Prostate gland (tissue), 2 donors: Measurements from ENCODE around the gene CDC45. TPM values are rescaled to one million over a fixed set of nuclear protein-coding genes. Genes with fewer than 3 reads are reported as not detected.
"Not testable (repeated sequence)": the region's sequence is repeated elsewhere in the genome, so short reads cannot be mapped to it uniquely, and the experiment has no call there.

Experiments used
- DNase-seq: peaks from one replicate; pipeline ENCODE4 v3.0.0-alpha.2; 2019; ENCODE audit warnings: low spot score
- H3K27ac ChIP-seq, 2 donors: fragments of 200-600 bp; sonication (generic); 2 replicates each; pipeline ENCODE4 v1.5.1; 2017 to 2019
- H3K27me3 ChIP-seq: fragments of 200-600 bp; sonication (generic); replicated peaks from 2 replicates; pipeline ENCODE4 v1.5.1; 2019; ENCODE audit not compliant: insufficient read depth
- H3K36me3 ChIP-seq, 2 donors: fragments of 200-600 bp; sonication (generic); 1 replicate in 1 of 2; 2 replicates in 1 of 2; pipeline versions ENCODE4 v1.5.1 to v1.8.1; 2017 to 2019
- H3K4me1 ChIP-seq: fragments of 200-600 bp; sonication (generic); replicated peaks from 2 replicates; pipeline ENCODE4 v1.5.1; 2019
- H3K4me3 ChIP-seq, 2 donors: fragments of 200-600 bp; sonication (generic); 2 replicates each; pipeline ENCODE4 v1.5.1; 2017 to 2019
- H3K9me3 ChIP-seq: fragments of 200-600 bp; sonication (generic); 2 replicates; pipeline ENCODE4 v1.5.1; 2017
- CTCF ChIP-seq, 4 experiments: fragments of 200-600 bp in 2 of 4; fragments of 450-650 bp in 2 of 4; sonication (generic) in 2 of 4; IDR thresholded peaks; 1 replicate in 3 of 4; 2 replicates in 1 of 4; pipeline ENCODE4 v1.5.1; 2016 to 2019; ENCODE audit warnings: antibody characterized with exemption in 4 of 4, mild to moderate bottlenecking in 2 of 4, moderate library complexity in 2 of 4
- POLR2A ChIP-seq: fragments of 450-650 bp; IDR thresholded peaks from one replicate; pipeline ENCODE4 v1.6.1; 2016; ENCODE audit warnings: antibody characterized with exemption, mild to moderate bottlenecking
- POLR2AphosphoS5 ChIP-seq: sonication (generic); formaldehyde crosslinking; IDR thresholded peaks from one replicate; pipeline ENCODE4 v1.6.1; 2017; ENCODE audit warnings: antibody characterized with exemption
- WGBS: methylation state at CpG from one replicate; pipeline ENCODE4 v1.1.5; 2018; 5-methylcytosine and 5-hydroxymethylcytosine counted together
- intact Hi-C: fragments of 100-400 bp; cut with DNase I; formaldehyde crosslinking; loops from one replicate; pipeline ENCODE4 v1.14.2; 2022
- total RNA-seq, 2 donors: library from RNA; depleted of rRNA; stranded (reverse); fragments of >200 nt; gene quantifications; one replicate each; pipeline ENCODE4 v1.1.0, GENCODE V29; 2016

The CDC45 gene
- total RNA-seq, 2 donors from 2014 or later, result 2.0 to 11.5 TPM

GRCh38 chr22:19540394-19540793 is 60.7 kb downstream of the CDC45 start:
- no peaks in the 10 kb centered on the region for H3K27me3 ChIP-seq
- no peak for TF ChIP-seq POLR2AphosphoS5
- TF ChIP-seq POLR2A, result no peak
- no peak for TF ChIP-seq CTCF (IDR thresholded peaks at IDR 0.05)
- H3K36me3 ChIP-seq, result no peaks in the 10 kb centered on the region
- no peaks in the 10 kb centered on the region for H3K4me1 ChIP-seq
- DNase-seq, result no peak
- no peak overlapping the region for H3K4me3 ChIP-seq
- no peak overlapping the region for H3K27ac ChIP-seq
- intact Hi-C loops, result no loop called here
- no peaks in the 10 kb centered on the region for H3K9me3 ChIP-seq

- Histone ChIP-seq H3K9me3 (no peaks in the 10 kb centered on the region), H3K4me3 (no peak overlapping the region), H3K4me1 (no peaks in the 10 kb centered on the region), H3K36me3 (no peaks in the 10 kb centered on the region), H3K27me3 (no peaks in the 10 kb centered on the region), H3K27ac (peak overlapping the region in 1 of 2 donors; percentile 31)
- 56% methylated on average over 15 of the region's 16 CpGs for WGBS
- intact Hi-C loops, result no loop called here
- peak; percentile 31 for DNase-seq
- TF ChIP-seq POLR2AphosphoS5, result peak; percentile 17
- TF ChIP-seq POLR2A, result no peak
Measured at GRCh38 chr22:19543970-19544708, 64.4 kb downstream of the CDC45 start.

DNA sequence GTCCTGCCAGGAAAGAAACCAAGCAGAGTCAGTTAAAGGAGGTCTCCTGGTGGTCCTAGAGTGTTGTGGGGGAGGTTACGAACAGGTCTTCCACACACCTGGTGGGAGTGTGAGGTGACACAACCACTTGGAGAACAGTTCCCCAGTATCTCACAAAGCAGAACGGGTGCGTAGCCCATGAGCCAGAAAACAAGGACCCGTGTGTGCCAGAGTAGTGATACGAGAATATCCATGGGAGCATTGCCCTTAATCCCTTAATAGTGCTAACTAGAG is 66.2 kb downstream of the CDC45 start:
- no peaks in the 10 kb centered on the region for H3K4me1 ChIP-seq
- TF ChIP-seq POLR2A, result no peak
- no peak for TF ChIP-seq POLR2AphosphoS5
- no peak for TF ChIP-seq CTCF (IDR thresholded peaks at IDR 0.05)
- no peaks in the 10 kb centered on the region for H3K27me3 ChIP-seq
- H3K4me3 ChIP-seq, result no peak overlapping the region
- 88% methylated on average over 5 of the region's 5 CpGs for WGBS
- DNase-seq, result no peak
- H3K36me3 ChIP-seq, result no peaks in the 10 kb centered on the region
- no peaks in the 10 kb centered on the region for H3K9me3 ChIP-seq
- intact Hi-C loops, result no loop called here
- H3K27ac ChIP-seq, result no peak overlapping the region

GRCh38 chr22:19546680-19547079 is 67.0 kb downstream of the CDC45 start:
- no peak overlapping the region for H3K27ac ChIP-seq
- H3K4me1 ChIP-seq, result no peaks in the 10 kb centered on the region
- intact Hi-C loops, result no loop called here
- no peaks in the 10 kb centered on the region for H3K27me3 ChIP-seq
- WGBS, result 80% methylated on average over 6 of the region's 6 CpGs
- H3K9me3 ChIP-seq, result no peaks in the 10 kb centered on the region
- TF ChIP-seq POLR2A (no peak), CTCF (IDR thresholded peaks at IDR 0.05) (no peak), POLR2AphosphoS5 (no peak)
- no peak overlapping the region for H3K4me3 ChIP-seq
- DNase-seq, result no peak
- H3K36me3 ChIP-seq, result no peaks in the 10 kb centered on the region

DNA sequence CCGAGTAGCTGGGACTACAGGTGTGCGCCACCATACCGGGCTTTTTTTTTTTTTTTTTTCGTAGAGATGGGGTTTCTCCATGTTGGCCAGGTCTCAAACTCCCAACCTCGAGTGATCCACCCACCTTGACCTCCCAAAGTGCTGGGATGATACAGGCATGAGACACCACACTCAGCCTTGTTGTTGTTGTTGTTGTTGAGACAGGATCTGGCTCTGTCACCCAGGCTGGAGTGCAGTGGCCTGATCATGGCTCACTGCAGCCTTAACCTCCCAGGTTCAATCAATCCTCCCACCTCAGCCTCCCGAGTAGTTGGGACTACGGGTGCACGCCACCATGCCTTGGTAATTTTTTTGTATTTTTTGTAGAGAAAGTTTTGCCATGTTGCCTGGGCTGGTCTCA is 67.9 kb downstream of the CDC45 start:
- Histone ChIP-seq H3K27me3 (no peaks in the 10 kb centered on the region), H3K9me3 (no peaks in the 10 kb centered on the region), H3K27ac (no peak overlapping the region), H3K4me1 (no peaks in the 10 kb centered on the region), H3K36me3 (no peaks in the 10 kb centered on the region), H3K4me3 (no peak overlapping the region)
- intact Hi-C loops, result no loop called here
- 95% methylated on average over 8 of the region's 8 CpGs for WGBS
- no peak for TF ChIP-seq POLR2AphosphoS5
- TF ChIP-seq POLR2A, result no peak
- no peak for TF ChIP-seq CTCF (IDR thresholded peaks at IDR 0.05)
- no peak for DNase-seq

DNA sequence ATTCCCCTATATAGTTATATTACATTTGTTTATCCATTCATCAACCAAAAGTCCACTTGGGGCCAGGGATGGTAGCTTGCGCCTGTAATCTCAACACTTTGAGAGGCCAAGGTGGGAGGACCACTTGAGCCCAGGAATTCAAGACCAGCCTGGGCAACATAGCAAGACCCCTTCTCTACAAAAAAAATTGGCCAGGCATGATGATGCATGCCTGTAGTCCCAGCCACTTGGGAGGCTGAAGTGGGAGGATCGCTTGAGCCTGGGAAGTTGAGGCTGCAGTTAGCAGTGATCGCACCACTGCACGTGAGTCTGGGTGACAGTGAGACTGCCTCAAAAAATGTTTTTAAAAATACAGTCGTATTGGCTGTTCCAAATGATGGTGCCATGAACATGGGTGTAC is 68.7 kb downstream of the CDC45 start:
- WGBS, result 97% methylated on average over 5 of the region's 5 CpGs
- H3K27me3 ChIP-seq, H3K36me3 ChIP-seq, H3K9me3 ChIP-seq, DNase-seq, H3K4me1 ChIP-seq, H3K4me3 ChIP-seq, H3K27ac ChIP-seq, intact Hi-C loops: not testable (repeated sequence)
